ENCODE measurements around the gene KHDRBS2.

- TF ChIP-seq CTCF (IDR thresholded peaks at IDR 0.05) (no peak), POLR2A (IDR thresholded peaks at IDR 0.05) (no peak)
These were observed 418.4 kb downstream of the KHDRBS2 start for GRCh38 chr6:61867635-61868034.
